Activated CD4-positive, alpha-beta T cell treated with anti-CD3 and anti-CD28 coated beads, Interleukin-2, amount 50 U/mL, for 48 hours (primary cell): Measurements from ENCODE around the gene FNTB.
A peak's percentile ranks its signal among the peaks of the same experiment; 100 is the strongest.

Experiments
- DNase-seq, 2 experiments: peaks; one replicate each; pipeline ENCODE4 v3.0.0-alpha.2; 2020

FNTB gene

DNA sequence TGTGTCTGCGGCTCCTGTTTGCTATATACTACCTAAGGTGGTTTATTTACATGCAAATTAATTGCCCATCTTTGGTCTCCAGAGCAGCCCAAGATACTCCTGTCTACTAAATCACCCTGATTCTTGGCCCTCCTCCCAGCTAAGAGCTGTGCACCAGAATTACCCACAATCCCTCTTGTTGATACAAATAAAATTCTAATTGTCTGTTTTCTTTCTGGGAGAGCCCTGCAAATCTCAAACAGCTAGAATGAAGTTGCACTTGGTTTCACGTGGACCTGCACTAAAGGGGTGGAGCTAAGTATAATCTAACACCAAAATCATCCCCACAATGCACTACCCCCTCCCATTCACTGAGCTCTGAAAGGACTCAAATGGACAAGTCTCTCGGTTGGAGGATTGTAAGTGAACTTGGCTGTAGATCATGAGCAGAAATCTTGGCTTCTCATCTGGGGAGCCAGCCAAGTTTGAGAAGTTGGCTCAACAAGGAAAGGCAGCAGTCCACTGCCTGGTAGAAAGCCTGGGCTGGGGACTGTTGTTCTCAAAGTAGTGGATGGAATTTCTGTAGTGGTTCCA lies 109.0 kb downstream of the FNTB start:
- DNase-seq: no peak

GRCh38 chr14:65096323-65097089 lies 109.8 kb downstream of the FNTB start:
- peak; percentile 37 to 53 for DNase-seq

DNA sequence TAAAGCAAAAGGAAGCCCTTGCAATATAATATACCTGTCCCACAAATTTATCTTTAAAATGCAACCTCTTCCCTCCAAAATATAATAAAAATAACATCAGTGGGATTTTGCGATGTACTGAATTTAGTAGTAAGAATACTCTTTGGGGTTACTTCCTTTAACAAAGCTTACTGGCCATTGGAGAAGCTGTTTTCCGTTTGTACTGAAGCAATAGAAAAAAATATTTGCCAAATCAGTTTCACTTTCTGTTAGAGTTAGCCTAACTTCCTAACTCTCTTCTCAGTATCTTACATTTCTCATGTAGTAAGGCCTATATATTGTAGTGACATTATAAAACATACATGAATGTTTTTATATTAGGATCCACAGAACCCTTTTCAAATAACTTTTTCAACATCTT lies 111.9 kb downstream of the FNTB start:
- DNase-seq: no peak

- peak in 1 of 2 experiments; percentile 5 for DNase-seq
Observed at GRCh38 chr14:65100922-65101541, 114.3 kb downstream of the FNTB start.

- DNase-seq: peak; percentile 30 to 33
Observed at GRCh38 chr14:65101631-65102440, 115.1 kb downstream of the FNTB start.

GRCh38 chr14:65102441-65103149 lies 115.9 kb downstream of the FNTB start, which contains the start of gene MAX:
Gene MAX, minus strand, starts transcription at chr14:65102517. Its CDS starts 178 bp downstream, at chr14:65102339.
- DNase-seq: peak; percentile 96 to 98

DNA sequence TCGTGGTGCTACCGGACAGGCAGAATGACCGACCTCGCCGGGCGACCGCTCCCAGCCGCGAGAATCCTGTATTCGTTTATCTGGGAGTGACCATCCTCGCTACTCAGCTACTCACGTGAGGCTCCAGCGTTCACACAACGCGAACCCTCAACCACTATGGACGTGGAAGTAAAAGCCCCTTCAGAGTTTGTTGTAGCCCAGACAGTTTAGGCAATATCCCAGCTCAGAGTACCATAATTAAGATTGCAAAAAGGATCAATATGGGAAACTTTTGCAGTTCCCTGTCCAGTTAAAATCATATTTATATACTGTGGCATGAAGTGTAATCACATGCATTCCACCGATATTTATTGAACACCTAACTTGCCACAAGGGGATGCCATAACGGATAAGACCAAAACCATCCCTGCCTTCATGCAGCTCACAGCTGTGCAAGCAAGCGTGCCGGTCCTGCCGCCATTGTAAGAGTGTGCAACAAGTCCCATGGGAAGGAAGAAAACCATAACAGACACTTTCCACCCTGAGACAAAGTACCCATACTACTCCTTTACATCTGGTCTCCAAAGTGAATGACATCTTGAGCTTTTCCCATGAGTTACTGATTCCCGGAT lies 116.6 kb downstream of the FNTB start:
- peak; percentile 13 to 25 for DNase-seq

DNA sequence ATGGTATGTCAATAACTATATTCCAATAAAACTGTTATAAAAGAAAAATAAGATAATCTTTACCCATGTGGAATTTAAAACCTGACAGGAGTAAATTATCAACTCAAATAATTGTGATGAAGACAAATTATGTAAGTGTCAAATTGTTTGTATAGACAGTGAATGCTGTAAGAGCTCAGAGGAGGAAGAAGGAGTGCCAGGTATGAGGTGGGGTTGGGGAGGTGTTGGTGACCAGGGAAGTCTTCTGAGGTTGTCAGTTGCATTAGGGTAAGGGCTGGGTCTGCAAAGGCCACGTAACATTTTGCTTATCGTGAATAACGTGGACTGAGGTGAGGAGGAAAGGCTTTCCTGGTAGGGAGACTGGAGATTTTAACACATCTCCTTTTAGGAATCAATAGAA lies 118.1 kb downstream of the FNTB start:
- DNase-seq: no peak

DNA sequence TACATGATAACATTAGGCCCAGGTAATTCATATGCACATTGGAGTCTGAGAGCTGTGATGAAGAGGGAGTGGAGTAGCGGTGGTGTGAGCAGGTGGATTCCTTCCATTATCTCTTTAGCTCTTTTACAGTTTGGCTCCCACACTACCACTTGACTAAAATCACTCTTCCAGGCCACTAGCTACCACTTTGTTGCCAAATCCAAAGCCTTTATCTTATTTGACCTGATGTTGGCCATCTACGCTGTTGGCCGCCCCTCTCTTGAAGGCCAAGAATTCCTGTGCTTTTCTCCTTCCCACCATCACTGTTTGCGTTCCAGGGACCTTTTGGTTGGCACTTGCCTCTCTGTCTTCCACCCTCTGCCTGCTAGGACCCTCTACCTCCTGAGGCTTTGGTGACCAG lies 119.6 kb downstream of the FNTB start:
- DNase-seq: no peak

- DNase-seq: no peak
Observed at GRCh38 chr14:65106736-65107135, 120.0 kb downstream of the FNTB start.

GRCh38 chr14:65107200-65107599 lies 120.5 kb downstream of the FNTB start:
- DNase-seq: no peak

DNA sequence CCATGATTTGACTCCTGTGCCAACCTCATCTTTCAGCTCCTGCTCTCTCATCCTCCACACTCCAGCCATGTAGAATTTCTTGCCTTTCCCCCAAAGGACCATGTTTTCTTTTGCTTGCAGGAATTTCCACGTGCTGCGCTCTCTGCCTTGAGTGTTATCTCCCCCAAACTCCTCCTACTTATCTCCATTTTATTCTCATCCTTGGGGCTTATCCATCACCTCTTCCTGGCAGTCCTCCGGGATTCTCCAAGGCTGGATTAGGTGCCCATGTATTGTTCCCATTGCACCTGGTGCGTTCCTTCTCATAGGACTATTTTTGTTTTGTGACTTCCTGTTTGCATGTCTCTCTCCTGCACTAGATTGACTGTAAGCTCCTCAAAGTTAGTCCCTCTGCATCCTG lies 122.7 kb downstream of the FNTB start:
- DNase-seq: no peak

- no peak for DNase-seq
Observed at GRCh38 chr14:65110525-65110924, 123.8 kb downstream of the FNTB start.
